IMR-90 (cell line): ENCODE results near the gene ZNF726. TPM values are rescaled to one million over a fixed set of nuclear protein-coding genes. Genes with fewer than 3 reads are reported as not detected.

ENCODE experiments used
- ATAC-seq: fragments of 200-7000 bp; cut with Tn5 transposase; 2 replicates; pipeline ENCODE4 v1.9.1; 2020; ENCODE audit warnings: low read depth, mild to moderate bottlenecking, moderate library complexity
- BruUV-seq: library from RNA; stranded (reverse); fragments of 400-500 nt; replicated peaks from 2 replicates; lab custom pipeline; 2021; lab: Mats Ljungman, UMichigan
- CTCF ChIA-PET: fragments of 300-600 bp; formaldehyde crosslinking; extraction: SDS; loops from one replicate; lab custom pipeline; 2021; ENCODE audit warnings: antibody characterized with exemption; lab: Yijun Ruan, JAX
- POLR2A ChIA-PET: fragments of 300-600 bp; sonication (Branson Sonifier 250); formaldehyde crosslinking; loops from one replicate; lab custom pipeline; 2022; ENCODE audit warnings: antibody characterized with exemption; ENCODE audit not compliant: unreplicated experiment; lab: Charles Lee
- DNase-seq: peaks from one replicate; pipeline ENCODE4 v3.0.0; 2013
- H2AFZ ChIP-seq: replicated peaks from 2 replicates; pipeline ENCODE3; 2013; ENCODE audit warnings: low read length, mild to moderate bottlenecking; ENCODE audit not compliant: poor library complexity
- H2AK5ac ChIP-seq: 2 replicates; pipeline ENCODE4 v1.6.1; 2013; ENCODE audit warnings: low read depth, low read length, inconsistent platforms
- H2AK9ac ChIP-seq: replicated peaks from 2 replicates; pipeline ENCODE3; 2013; ENCODE audit warnings: mild to moderate bottlenecking, low read depth, low read length, moderate library complexity; ENCODE audit not compliant: poor library complexity
- H2BK120ac ChIP-seq: 2 replicates; pipeline ENCODE4 v1.6.1; 2013; ENCODE audit warnings: low read depth, low read length, inconsistent platforms
- H2BK15ac ChIP-seq: 3 replicates; pipeline ENCODE4 v1.6.1; 2013; ENCODE audit warnings: low read depth, low read length, inconsistent platforms
- H2BK20ac ChIP-seq: 2 replicates; pipeline ENCODE4 v1.6.1; 2013; ENCODE audit warnings: low read depth, mild to moderate bottlenecking, inconsistent platforms, low read length, moderate library complexity
- H2BK5ac ChIP-seq: 2 replicates; pipeline ENCODE4 v1.6.1; 2013; ENCODE audit warnings: mild to moderate bottlenecking, low read depth, low read length, inconsistent platforms; ENCODE audit not compliant: poor library complexity, severe bottlenecking
- H3K14ac ChIP-seq: replicated peaks from 2 replicates; pipeline ENCODE4 v1.6.1; 2013; ENCODE audit warnings: low read depth, low read length, inconsistent platforms
- H3K18ac ChIP-seq: 2 replicates; pipeline ENCODE4 v1.6.1; 2013; ENCODE audit warnings: low read depth, low read length, control low read depth
- H3K23ac ChIP-seq: 2 replicates; pipeline ENCODE4 v1.6.1; 2013; ENCODE audit warnings: low read depth, low read length, inconsistent platforms
- H3K27ac ChIP-seq: 2 replicates; pipeline ENCODE4 v1.5.1; 2013; ENCODE audit warnings: mild to moderate bottlenecking, control low read depth, low read length; ENCODE audit not compliant: insufficient read depth
- H3K27me3 ChIP-seq: 2 replicates; pipeline ENCODE4 v1.6.1; 2013; ENCODE audit warnings: low read length; ENCODE audit not compliant: control insufficient read depth, insufficient read depth
- H3K36me3 ChIP-seq: 2 replicates; pipeline ENCODE4 v1.6.1; 2013; ENCODE audit warnings: low read length, mixed read lengths; ENCODE audit not compliant: control insufficient read depth, insufficient read depth
- H3K4ac ChIP-seq: 2 replicates; pipeline ENCODE4 v1.6.1; 2013; ENCODE audit warnings: low read depth, low read length, inconsistent platforms
- H3K4me1 ChIP-seq: 2 replicates; pipeline ENCODE4 v1.6.1; 2013; ENCODE audit warnings: low read length, mixed read lengths; ENCODE audit not compliant: control insufficient read depth, insufficient read depth
- H3K4me2 ChIP-seq: 2 replicates; pipeline ENCODE4 v1.6.1; 2013; ENCODE audit warnings: low read depth, mild to moderate bottlenecking, control low read depth, low read length, moderate library complexity
- H3K4me3 ChIP-seq: 2 replicates; pipeline ENCODE4 v1.5.1; 2013; ENCODE audit warnings: low read depth, mild to moderate bottlenecking, control low read depth, low read length, moderate library complexity; ENCODE audit not compliant: insufficient read depth
- H3K56ac ChIP-seq: 2 replicates; pipeline ENCODE4 v1.6.1; 2013; ENCODE audit warnings: low read length, inconsistent platforms; ENCODE audit not compliant: insufficient read depth; ENCODE audit errors: extremely low read depth
- H3K79me1 ChIP-seq, 2 experiments: 2 replicates each; pipeline ENCODE4 v1.6.1; 2013; ENCODE audit warnings: low read length in 2 of 2, inconsistent platforms in 1 of 2, low read depth in 1 of 2
- H3K9ac ChIP-seq: 2 replicates; pipeline ENCODE4 v1.6.1; 2013; ENCODE audit warnings: low read depth, low read length, control low read depth
- H3K9me1 ChIP-seq: 2 replicates; pipeline ENCODE4 v1.6.1; 2013; ENCODE audit warnings: low read length, inconsistent platforms; ENCODE audit not compliant: insufficient read depth
- H3K9me3 ChIP-seq: 2 replicates; pipeline ENCODE4 v1.6.1; 2013; ENCODE audit warnings: low read length; ENCODE audit not compliant: control insufficient read depth, insufficient read depth
- H4K20me1 ChIP-seq: 2 replicates; pipeline ENCODE4 v1.6.1; 2013; ENCODE audit warnings: low read length, inconsistent platforms; ENCODE audit not compliant: insufficient read depth
- H4K5ac ChIP-seq: 2 replicates; pipeline ENCODE4 v1.6.1; 2013; ENCODE audit warnings: mild to moderate bottlenecking, low read depth, low read length, control low read depth
- H4K8ac ChIP-seq, 2 experiments: 2 replicates each; pipeline ENCODE4 v1.6.1; 2013; ENCODE audit warnings: low read depth in 2 of 2, low read length in 2 of 2, control low read depth in 1 of 2, inconsistent platforms in 1 of 2
- H4K91ac ChIP-seq: 2 replicates; pipeline ENCODE4 v1.6.1; 2013; ENCODE audit warnings: low read depth, low read length, inconsistent platforms; ENCODE audit not compliant: insufficient read depth
- BHLHE40 ChIP-seq: fragments of 150-350 bp; IDR thresholded peaks from 2 replicates; pipeline ENCODE4 v1.6.1; 2016; ENCODE audit warnings: mild to moderate bottlenecking, low read depth, low read length
- CHD1 ChIP-seq: IDR thresholded peaks from 2 replicates; pipeline ENCODE4 v1.6.1; 2012; ENCODE audit warnings: low read depth, low read length, improper control_type of control experiment
- FOS ChIP-seq: fragments of 150-350 bp; IDR thresholded peaks from 2 replicates; pipeline ENCODE4 v1.6.1; 2016; ENCODE audit warnings: low read depth, low read length
- RAD21 ChIP-seq: IDR thresholded peaks from 2 replicates; pipeline ENCODE4 v1.6.1; 2012; ENCODE audit warnings: low read length, improper control_type of control experiment
- RCOR1 ChIP-seq: IDR thresholded peaks from 2 replicates; pipeline ENCODE4 v1.6.1; 2012; ENCODE audit warnings: mild to moderate bottlenecking, low read length, improper control_type of control experiment; ENCODE audit not compliant: insufficient replicate concordance
- WGBS, 2 experiments: methylation state at CpG; one replicate each; pipeline versions ENCODE4 v1.1.5 to v1.1.7; 2013; ENCODE audit warnings: missing lambda C conversion rate in 2 of 2; ENCODE audit not compliant: insufficient read length in 1 of 2; ENCODE audit errors: extremely low coverage in 2 of 2; 5-methylcytosine and 5-hydroxymethylcytosine counted together
- dilution Hi-C: fragments of 300-500 bp; cut with HindIII; formaldehyde crosslinking; loops from one replicate; pipeline ENCODE4 v1.14.3; 2018; ENCODE audit warnings: low sequenced_read_pairs; ENCODE audit not compliant: unreplicated experiment
- in situ Hi-C: fragments of 300-500 bp; cut with MboI; formaldehyde crosslinking; loops from 3 replicates; pipeline ENCODE4 v1.14.3; 2019; ENCODE audit warnings: low sequenced_read_pairs, inconsistent platforms, mixed read lengths
- intact Hi-C: fragments of 100-400 bp; cut with micrococcal nuclease; formaldehyde crosslinking; loops from 2 replicates; pipeline ENCODE4 v1.10.0; 2022
- polyA plus RNA-seq, 3 experiments: library from polyadenylated mRNA; depleted of rRNA; stranded (reverse); fragments of >200 nt; gene quantifications; 2 replicates each; pipeline ENCODE4 v1.2.3, GENCODE V29; 2012; ENCODE audit warnings: low replicate concordance in 1 of 3
- total RNA-seq: library from RNA; depleted of rRNA; stranded (reverse); fragments of >200 nt; gene quantifications from 2 replicates; pipeline ENCODE4 v1.2.3, GENCODE V29; 2012
- TF ChIP-seq, protein P1 (sequence below): fragments of 150-350 bp; IDR thresholded peaks from 2 replicates; pipeline ENCODE4 v1.6.1; 2017; ENCODE audit warnings: mild to moderate bottlenecking, antibody characterized with exemption, low read length, low read depth
- TF ChIP-seq, protein P2 (sequence below): conservative IDR thresholded peaks from 2 replicates; pipeline ENCODE4 v1.5.1; 2012; ENCODE audit warnings: mild to moderate bottlenecking, low read depth, low read length, improper control_type of control experiment

ZNF726 gene
- total and polyA plus RNA-seq, 2 of the 4 experiments (the other 2 are of a cell fraction), result 1.2 to 2.0 TPM

DNA sequence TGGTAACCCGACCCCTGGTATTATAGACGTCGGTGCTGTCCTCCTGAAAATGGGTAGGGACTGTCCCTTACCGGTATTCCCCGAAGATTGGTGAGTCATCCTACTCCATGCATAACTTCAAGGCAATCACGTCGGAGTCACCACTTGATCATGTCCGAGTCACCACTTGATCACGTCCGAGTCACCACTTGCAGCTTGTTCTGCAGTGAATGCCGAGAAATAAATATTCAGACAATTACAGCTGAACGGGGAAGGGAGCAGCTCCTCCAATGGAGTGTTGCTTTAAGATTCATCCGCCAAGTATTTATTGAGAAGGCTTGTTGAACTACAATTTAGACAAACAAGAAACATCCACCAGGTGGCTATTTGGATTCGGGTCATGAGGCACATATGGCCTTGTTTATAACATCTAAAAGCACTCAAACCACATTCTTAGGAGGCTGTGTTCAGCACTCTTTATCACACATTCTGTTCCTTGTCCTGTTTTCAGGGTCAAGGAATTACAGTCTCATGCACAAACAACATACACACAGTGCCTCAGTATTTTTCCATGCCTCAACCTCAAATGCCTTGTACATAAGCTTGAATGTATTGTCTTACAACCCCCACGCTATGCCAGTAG is 43.1 kb downstream of the ZNF726 start:
- 62% methylated on average over 6 of the region's 15 CpGs; no CpG with 5 or more reads in 1 of the 2 experiments for WGBS, 2 experiments
- BruUV-seq, result no TSS peak
- Histone ChIP-seq H2BK15ac (no peak overlapping the region), H4K8ac (no peak overlapping the region), H3K36me3 (no peaks in the 10 kb centered on the region), H3K9me3 (peaks cover 2% of the 10 kb centered on the region), H3K23ac (no peak overlapping the region), H3K14ac (no peak overlapping the region), H3K56ac (no peak overlapping the region), H3K9ac (no peak overlapping the region), H3K27ac (no peak overlapping the region), H4K20me1 (no peaks in the 10 kb centered on the region), H3K4me3 (no peak overlapping the region), H2BK120ac (no peak overlapping the region), H2BK5ac (peak overlapping the region; percentile 50), H3K4me1 (no peaks in the 10 kb centered on the region), H3K79me1 (no peaks in the 10 kb centered on the region), H3K4ac (no peak overlapping the region), H2AK9ac (no peak overlapping the region), H2AK5ac (no peak overlapping the region; the same call in 1 of the 2 replicates), H3K4me2 (no peak overlapping the region; the same call in 1 of the 2 replicates), H4K5ac (no peak overlapping the region), H3K9me1 (no peaks in the 10 kb centered on the region), H3K27me3 (no peaks in the 10 kb centered on the region), H3K18ac (no peak overlapping the region; the same call in 1 of the 2 replicates), H2AFZ (no peak overlapping the region), H4K91ac (no peak overlapping the region), H2BK20ac (no peak overlapping the region)
- peak; percentile 90 for ATAC-seq
- POLR2A ChIA-PET, result interaction anchor here (0.9 kb wide), 1 partner anchor 8 kb away, joined by 6 read pairs; no protein-coding TSS in a partner anchor
- TF ChIP-seq BHLHE40 (no peak), RCOR1 (no peak), FOS (peak; percentile 59; the same call in 1 of the 2 replicates), CHD1 (no peak), RAD21 (no peak)
- TF ChIP-seq, protein P1, sequence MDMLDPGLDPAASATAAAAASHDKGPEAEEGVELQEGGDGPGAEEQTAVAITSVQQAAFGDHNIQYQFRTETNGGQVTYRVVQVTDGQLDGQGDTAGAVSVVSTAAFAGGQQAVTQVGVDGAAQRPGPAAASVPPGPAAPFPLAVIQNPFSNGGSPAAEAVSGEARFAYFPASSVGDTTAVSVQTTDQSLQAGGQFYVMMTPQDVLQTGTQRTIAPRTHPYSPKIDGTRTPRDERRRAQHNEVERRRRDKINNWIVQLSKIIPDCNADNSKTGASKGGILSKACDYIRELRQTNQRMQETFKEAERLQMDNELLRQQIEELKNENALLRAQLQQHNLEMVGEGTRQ, result no peak
- TF ChIP-seq, protein P2, sequence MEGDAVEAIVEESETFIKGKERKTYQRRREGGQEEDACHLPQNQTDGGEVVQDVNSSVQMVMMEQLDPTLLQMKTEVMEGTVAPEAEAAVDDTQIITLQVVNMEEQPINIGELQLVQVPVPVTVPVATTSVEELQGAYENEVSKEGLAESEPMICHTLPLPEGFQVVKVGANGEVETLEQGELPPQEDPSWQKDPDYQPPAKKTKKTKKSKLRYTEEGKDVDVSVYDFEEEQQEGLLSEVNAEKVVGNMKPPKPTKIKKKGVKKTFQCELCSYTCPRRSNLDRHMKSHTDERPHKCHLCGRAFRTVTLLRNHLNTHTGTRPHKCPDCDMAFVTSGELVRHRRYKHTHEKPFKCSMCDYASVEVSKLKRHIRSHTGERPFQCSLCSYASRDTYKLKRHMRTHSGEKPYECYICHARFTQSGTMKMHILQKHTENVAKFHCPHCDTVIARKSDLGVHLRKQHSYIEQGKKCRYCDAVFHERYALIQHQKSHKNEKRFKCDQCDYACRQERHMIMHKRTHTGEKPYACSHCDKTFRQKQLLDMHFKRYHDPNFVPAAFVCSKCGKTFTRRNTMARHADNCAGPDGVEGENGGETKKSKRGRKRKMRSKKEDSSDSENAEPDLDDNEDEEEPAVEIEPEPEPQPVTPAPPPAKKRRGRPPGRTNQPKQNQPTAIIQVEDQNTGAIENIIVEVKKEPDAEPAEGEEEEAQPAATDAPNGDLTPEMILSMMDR, result no peak
- in situ Hi-C loops, result no loop called here
- DNase-seq, result peak; percentile 82
- CTCF ChIA-PET, result no interaction called here
- intact Hi-C loops, result no loop called here
- dilution Hi-C loops, result no loop called here
